Osteoblast (primary cell): ENCODE data around the gene OR2AG1. TPM values are rescaled to one million over a fixed set of nuclear protein-coding genes. Genes with fewer than 3 reads are reported as not detected.
A peak's percentile ranks its signal among the peaks of the same experiment; 100 is the strongest.

ENCODE experiments used
- DNase-seq: peaks from one replicate; pipeline ENCODE4 v3.0.0; 2011; ENCODE audit warnings: low spot score, mixed read lengths; ENCODE audit not compliant: insufficient read length; ENCODE audit errors: missing footprints
- H2AFZ ChIP-seq: 2 replicates; pipeline ENCODE4 v1.6.0; 2011; ENCODE audit warnings: mild to moderate bottlenecking, low read length
- H3K27ac ChIP-seq: 2 replicates; pipeline ENCODE4 v1.5.1; 2011; ENCODE audit warnings: mild to moderate bottlenecking, low read depth, low read length, moderate library complexity
- H3K27me3 ChIP-seq: 2 replicates; pipeline ENCODE4 v1.6.0; 2012; ENCODE audit warnings: mild to moderate bottlenecking, control low read depth, inconsistent platforms, low read length, moderate library complexity; ENCODE audit not compliant: insufficient read depth
- H3K36me3 ChIP-seq: 2 replicates; pipeline ENCODE4 v1.5.1; 2011; ENCODE audit warnings: mild to moderate bottlenecking, low read length, control low read depth, moderate library complexity; ENCODE audit not compliant: insufficient read depth
- H3K4me1 ChIP-seq: 2 replicates; pipeline ENCODE4 v1.5.1; 2011; ENCODE audit warnings: mild to moderate bottlenecking, low read length, control low read depth, moderate library complexity; ENCODE audit not compliant: insufficient read depth
- H3K4me2 ChIP-seq: 2 replicates; pipeline ENCODE4 v1.6.0; 2011; ENCODE audit warnings: mild to moderate bottlenecking, low read length; ENCODE audit not compliant: insufficient read depth
- H3K4me3 ChIP-seq: fragments of 200-600 bp; sonication (generic); 3 replicates; pipeline ENCODE4 v1.5.1; 2012; ENCODE audit warnings: mild to moderate bottlenecking, low read length, inconsistent platforms; ENCODE audit not compliant: insufficient read depth
- H3K79me2 ChIP-seq: 2 replicates; pipeline ENCODE4 v1.6.0; 2012; ENCODE audit warnings: mild to moderate bottlenecking, low read length, control low read depth, inconsistent platforms; ENCODE audit not compliant: insufficient read depth
- H3K9me3 ChIP-seq: 2 replicates; pipeline ENCODE4 v1.5.1; 2011; ENCODE audit warnings: low read depth, low read length, control low read depth
- H4K20me1 ChIP-seq: 2 replicates; pipeline ENCODE4 v1.6.0; 2012; ENCODE audit warnings: mild to moderate bottlenecking, low read length, control low read depth; ENCODE audit not compliant: insufficient read depth
- CTCF ChIP-seq: IDR thresholded peaks from 2 replicates; pipeline ENCODE4 v1.5.1; 2011; ENCODE audit warnings: mild to moderate bottlenecking, low read depth, low read length, moderate library complexity; ENCODE audit errors: extremely low read depth
- total RNA-seq: library from RNA; depleted of rRNA; stranded (reverse); fragments of >200 nt; gene quantifications from 2 replicates; pipeline ENCODE4 v1.2.3, GENCODE V29; 2012

OR2AG1 gene
- total RNA-seq, 1 donor = not detected

- DNase-seq = no peak
- no peaks in the 10 kb centered on the region for H3K79me2 ChIP-seq
- H3K4me2 ChIP-seq = no peak overlapping the region
- TF ChIP-seq CTCF = no peak
- no peaks in the 10 kb centered on the region for H3K4me1 ChIP-seq
- H3K9me3 ChIP-seq = no peaks in the 10 kb centered on the region
- peaks cover 4% of the 10 kb centered on the region for H3K27me3 ChIP-seq
- no peak overlapping the region for H3K4me3 ChIP-seq
- H4K20me1 ChIP-seq = no peaks in the 10 kb centered on the region
- no peak overlapping the region for H2AFZ ChIP-seq
- no peaks in the 10 kb centered on the region for H3K36me3 ChIP-seq
- no peak overlapping the region for H3K27ac ChIP-seq
Observed at GRCh38 chr11:6747097-6747668, 35.6 kb upstream of the OR2AG1 start.

GRCh38 chr11:6755303-6755952 lies 27.4 kb upstream of the OR2AG1 start:
- Histone ChIP-seq H3K4me1 (no peaks in the 10 kb centered on the region), H3K36me3 (no peaks in the 10 kb centered on the region), H3K27me3 (no peaks in the 10 kb centered on the region), H2AFZ (no peak overlapping the region), H3K79me2 (no peaks in the 10 kb centered on the region), H3K9me3 (no peaks in the 10 kb centered on the region), H3K4me3 (no peak overlapping the region), H4K20me1 (no peaks in the 10 kb centered on the region), H3K4me2 (no peak overlapping the region), H3K27ac (no peak overlapping the region)
- peak; percentile 87 for TF ChIP-seq CTCF
- DNase-seq = peak; percentile 76

GRCh38 chr11:6755953-6756347 lies 26.9 kb upstream of the OR2AG1 start:
- H3K79me2 ChIP-seq = no peaks in the 10 kb centered on the region
- DNase-seq = no peak
- no peak for TF ChIP-seq CTCF

GRCh38 chr11:6757373-6757967 lies 25.4 kb upstream of the OR2AG1 start:
- no peaks in the 10 kb centered on the region for H3K27me3 ChIP-seq
- H3K4me1 ChIP-seq = no peaks in the 10 kb centered on the region
- H3K79me2 ChIP-seq = no peaks in the 10 kb centered on the region
- no peaks in the 10 kb centered on the region for H3K36me3 ChIP-seq
- DNase-seq = peak; percentile 65
- no peak overlapping the region for H3K4me2 ChIP-seq
- no peak overlapping the region for H3K27ac ChIP-seq
- no peak overlapping the region for H3K4me3 ChIP-seq
- TF ChIP-seq CTCF = peak; percentile 64
- no peak overlapping the region for H2AFZ ChIP-seq
- H4K20me1 ChIP-seq = no peaks in the 10 kb centered on the region
- H3K9me3 ChIP-seq = no peaks in the 10 kb centered on the region

More at GRCh38 chr11:6755953-6756347, 26.9 kb upstream of the OR2AG1 start:
- Histone ChIP-seq H3K4me3 (no peak overlapping the region), H3K27me3 (no peaks in the 10 kb centered on the region), H3K4me1 (no peaks in the 10 kb centered on the region), H3K36me3 (no peaks in the 10 kb centered on the region), H2AFZ (no peak overlapping the region), H4K20me1 (no peaks in the 10 kb centered on the region), H3K4me2 (no peak overlapping the region), H3K9me3 (no peaks in the 10 kb centered on the region), H3K27ac (no peak overlapping the region)
